HCT116 (cell line): ENCODE data around the gene CRHR2. TPM values are rescaled to one million over a fixed set of nuclear protein-coding genes. Genes with fewer than 3 reads are reported as not detected.

Experiments
- ATAC-seq: fragments of 200-7000 bp; cut with Tn5 transposase; 2 replicates; pipeline ENCODE4 v1.9.1; 2020; ENCODE audit warnings: mild to moderate bottlenecking, moderate library complexity
- BruUV-seq: library from RNA; stranded (reverse); fragments of 400-500 nt; replicated peaks from 2 replicates; lab custom pipeline; 2021; lab: Mats Ljungman, UMichigan
- CTCF ChIA-PET: fragments of 300-600 bp; sonication (Branson Sonifier 250); formaldehyde crosslinking; loops from one replicate; lab custom pipeline; 2021; ENCODE audit warnings: antibody characterized with exemption; lab: Charles Lee
- POLR2A ChIA-PET: fragments of 300-600, 350-600 bp; sonication (Branson Sonifier 250); formaldehyde crosslinking; loops from one replicate; lab custom pipeline; 2021; ENCODE audit warnings: antibody characterized with exemption; lab: Charles Lee
- RAD21 ChIA-PET, 2 experiments: fragments of 300-600 bp; sonication (Branson Sonifier 250); formaldehyde crosslinking; loops; one replicate each; lab custom pipeline; 2023; ENCODE audit warnings: low total read pairs in 2 of 2; ENCODE audit not compliant: uncharacterized antibody in 2 of 2, unreplicated experiment in 2 of 2, low non-redundant PET in 1 of 2; lab: Charles Lee
- DNase-seq: peaks from one replicate; pipeline ENCODE4 v3.0.0-alpha.2; 2010; ENCODE audit warnings: low read depth, low spot score
- H2AFZ ChIP-seq: fragments of 200-600 bp; shearing (Covaris generic), sonication (generic); 2 replicates; pipeline ENCODE4 v1.6.1; 2017; ENCODE audit warnings: low read depth, mixed run types, mixed read lengths, antibody characterized with exemption, low read length; ENCODE audit not compliant: poor library complexity, severe bottlenecking
- H3K27ac ChIP-seq: 2 replicates; pipeline ENCODE4 v1.5.1; 2012; ENCODE audit warnings: low read depth, low read length
- H3K27me3 ChIP-seq: fragments of 200-600 bp; sonication (generic); 2 replicates; pipeline ENCODE4 v1.6.1; 2016; ENCODE audit warnings: mixed run types, low read length, mixed read lengths; ENCODE audit not compliant: insufficient read depth
- H3K36me3 ChIP-seq, 2 experiments: fragments of 200-500 bp in 1 of 2; fragments of 200-600 bp in 1 of 2; sonication (Bioruptor generic) in 1 of 2; sonication (generic) in 1 of 2; 2 replicates each; pipeline versions ENCODE4 v1.5.1 to v1.6.1; 2014 to 2016; ENCODE audit warnings: low read length in 2 of 2, inconsistent platforms in 1 of 2, mixed read lengths in 1 of 2, mixed run types in 1 of 2; ENCODE audit not compliant: insufficient read depth in 2 of 2, control insufficient read depth in 1 of 2
- H3K4me1 ChIP-seq, 2 experiments: fragments of 200-600 bp in 1 of 2; sonication (generic) in 1 of 2; 2 replicates each; pipeline versions ENCODE4 v1.5.1 to v1.6.1; 2012 to 2017; ENCODE audit warnings: low read length in 2 of 2, inconsistent platforms in 1 of 2, mild to moderate bottlenecking in 1 of 2, mixed read lengths in 1 of 2, mixed run types in 1 of 2, moderate library complexity in 1 of 2; ENCODE audit not compliant: insufficient read depth in 2 of 2, control insufficient read depth in 1 of 2
- H3K4me2 ChIP-seq: fragments of 200-600 bp; sonication (generic); 2 replicates; pipeline ENCODE4 v1.6.1; 2017; ENCODE audit warnings: mixed run types, low read length, mixed read lengths
- H3K4me3 ChIP-seq, 2 experiments: fragments of 200-600 bp in 1 of 2; sonication (generic) in 1 of 2; replicated peaks in 1 of 2; 2 replicates each; pipeline ENCODE4 v1.5.1; 2011 to 2016; ENCODE audit warnings: low read length in 2 of 2, control low read depth in 1 of 2, low read depth in 1 of 2, mild to moderate bottlenecking in 1 of 2, mixed read lengths in 1 of 2, mixed run types in 1 of 2
- H3K79me2 ChIP-seq: fragments of 200-600 bp; sonication (generic); 2 replicates; pipeline ENCODE4 v1.6.1; 2017; ENCODE audit warnings: mild to moderate bottlenecking, mixed run types, low read length, moderate library complexity, mixed read lengths; ENCODE audit not compliant: insufficient read depth
- H3K9ac ChIP-seq: fragments of 200-600 bp; sonication (generic); 2 replicates; pipeline ENCODE4 v1.6.1; 2016; ENCODE audit warnings: low read length, mixed read lengths
- H3K9me2 ChIP-seq: fragments of 200-600 bp; sonication (generic), shearing (Covaris generic); 2 replicates; pipeline ENCODE4 v1.6.1; 2017; ENCODE audit warnings: mixed run types, mild to moderate bottlenecking, moderate library complexity; ENCODE audit not compliant: insufficient read depth
- H3K9me3 ChIP-seq, 2 experiments: fragments of 200-500 bp in 1 of 2; fragments of 200-600 bp in 1 of 2; sonication (Bioruptor generic) in 1 of 2; sonication (generic) in 1 of 2; 2 replicates each; pipeline ENCODE4 v1.6.1; 2014 to 2017; ENCODE audit warnings: low read length in 2 of 2, mixed read lengths in 2 of 2, inconsistent platforms in 1 of 2, low read depth in 1 of 2, mild to moderate bottlenecking in 1 of 2, mixed run types in 1 of 2, moderate library complexity in 1 of 2; ENCODE audit not compliant: control insufficient read depth in 1 of 2, insufficient read depth in 1 of 2
- H4K20me1 ChIP-seq: fragments of 200-600 bp; sonication (generic), shearing (Covaris generic); 2 replicates; pipeline ENCODE4 v1.6.1; 2017; ENCODE audit warnings: mixed run types, mild to moderate bottlenecking, moderate library complexity; ENCODE audit not compliant: insufficient read depth
- CBX3 ChIP-seq: IDR thresholded peaks from 2 replicates; pipeline ENCODE4 v1.6.1; 2012; ENCODE audit warnings: low read depth
- CTCF ChIP-seq, 3 experiments: fragments of 200-600 bp in 1 of 3; sonication (generic) in 1 of 3; IDR thresholded peaks in 2 of 3; conservative IDR thresholded peaks in 1 of 3; 2 replicates each; pipeline ENCODE4 v1.5.1; 2012 to 2017; ENCODE audit warnings: low read depth in 2 of 3, low read length in 2 of 3, antibody characterized with exemption in 1 of 3, borderline replicate concordance in 1 of 3, control low read depth in 1 of 3, mild to moderate bottlenecking in 1 of 3, mixed read lengths in 1 of 3, mixed run types in 1 of 3, moderate library complexity in 1 of 3; ENCODE audit not compliant: insufficient read depth in 1 of 3
- EGR1 ChIP-seq: IDR thresholded peaks from 2 replicates; pipeline ENCODE4 v1.6.1; 2012; ENCODE audit warnings: low read depth
- ELF1 ChIP-seq: IDR thresholded peaks from 2 replicates; pipeline ENCODE4 v1.6.1; 2012; ENCODE audit warnings: low read depth, borderline replicate concordance
- EZH2 ChIP-seq: fragments of 200-600 bp; sonication (generic); IDR thresholded peaks from 2 replicates; pipeline ENCODE4 v1.6.1; 2017; ENCODE audit warnings: antibody characterized with exemption, mixed run types
- EZH2phosphoT487 ChIP-seq: fragments of 200-600 bp; IDR thresholded peaks from 2 replicates; pipeline ENCODE4 v1.6.1; 2018; ENCODE audit warnings: antibody characterized with exemption, borderline replicate concordance
- FOSL1 ChIP-seq: IDR thresholded peaks from 2 replicates; pipeline ENCODE4 v1.6.1; 2012; ENCODE audit warnings: low read depth
- JUND ChIP-seq: IDR thresholded peaks from 2 replicates; pipeline ENCODE4 v1.6.1; 2012
- MAX ChIP-seq: IDR thresholded peaks from 2 replicates; pipeline ENCODE4 v1.6.1; 2012
- POLR2A ChIP-seq: IDR thresholded peaks from 2 replicates; pipeline ENCODE4 v1.7.0; 2011; ENCODE audit warnings: borderline replicate concordance; ENCODE audit not compliant: insufficient read depth, insufficient read length; ENCODE audit errors: extremely low read depth
- SP1 ChIP-seq: IDR thresholded peaks from 2 replicates; pipeline ENCODE4 v1.6.1; 2012; ENCODE audit warnings: low read depth
- SRF ChIP-seq: IDR thresholded peaks from 2 replicates; pipeline ENCODE4 v1.6.1; 2012; ENCODE audit warnings: low read depth
- TCF7L2 ChIP-seq: IDR thresholded peaks from 2 replicates; pipeline ENCODE4 v1.7.0; 2011; ENCODE audit warnings: borderline replicate concordance, inconsistent platforms; ENCODE audit not compliant: insufficient read depth, insufficient read length; ENCODE audit errors: extremely low read depth
- ZBTB33 ChIP-seq: IDR thresholded peaks from 2 replicates; pipeline ENCODE4 v1.6.1; 2011; ENCODE audit warnings: mild to moderate bottlenecking, low read length, moderate library complexity; ENCODE audit not compliant: insufficient replicate concordance; ENCODE audit errors: extremely low read depth
- ZFX ChIP-seq: fragments of 450-650 bp; IDR thresholded peaks from 2 replicates; pipeline ENCODE4 v1.6.1; 2017
- intact Hi-C: fragments of 100-400 bp; cut with micrococcal nuclease; formaldehyde crosslinking; loops from 2 replicates; pipeline ENCODE4 v1.10.0; 2022
- total RNA-seq: library from RNA; stranded (reverse); gene quantifications from one replicate; pipeline ENCODE4 v1.2.1, GENCODE V29; 2021; ENCODE audit not compliant: unreplicated experiment

Gene CRHR2
- total RNA-seq, 1 experiment from 2014 or later = not detected

- Histone ChIP-seq H3K79me2 (no peaks in the 10 kb centered on the region), H3K36me3 (peaks cover 0 to 2% of the 10 kb centered on the region in 2 experiments; a peak in 2 of 4 replicates), H2AFZ (no peak overlapping the region), H3K4me1 (no peaks in the 10 kb centered on the region), H3K4me2 (no peak overlapping the region), H3K9me3 (no peaks in the 10 kb centered on the region), H3K9me2 (no peaks in the 10 kb centered on the region), H3K27me3 (no peaks in the 10 kb centered on the region), H3K9ac (no peak overlapping the region), H3K4me3 (no peak overlapping the region), H3K27ac (no peak overlapping the region), H4K20me1 (no peaks in the 10 kb centered on the region; the same call in 1 of the 2 replicates)
- TF ChIP-seq MAX = no peak
- ChIA-PET CTCF (no interaction called here), RAD21 (no interaction called here), POLR2A (no interaction called here)
- intact Hi-C loops = no loop called here
- BruUV-seq = no TSS peak
- ATAC-seq (no peak), DNase-seq (no peak)
These were observed 34.5 kb downstream of the CRHR2 start for GRCh38 chr7:30647589-30648364.

- ChIA-PET RAD21 (no interaction called here), POLR2A (no interaction called here), CTCF (no interaction called here)
- Histone ChIP-seq H3K4me3 (no peak overlapping the region), H3K27me3 (no peaks in the 10 kb centered on the region), H3K79me2 (no peaks in the 10 kb centered on the region), H3K27ac (no peak overlapping the region), H3K9me3 (no peaks in the 10 kb centered on the region), H3K4me1 (no peaks in the 10 kb centered on the region), H3K4me2 (no peak overlapping the region), H2AFZ (no peak overlapping the region), H3K36me3 (peaks cover 0 to 2% of the 10 kb centered on the region in 2 experiments; a peak in 2 of 4 replicates), H3K9me2 (no peaks in the 10 kb centered on the region), H4K20me1 (no peaks in the 10 kb centered on the region; the same call in 1 of the 2 replicates), H3K9ac (no peak overlapping the region)
- BruUV-seq = no TSS peak
- no peak for ATAC-seq
- DNase-seq = no peak
- intact Hi-C loops = no loop called here
- TF ChIP-seq CTCF (IDR thresholded peaks at IDR 0.05 in 2 of 3, conservative IDR thresholded peaks at IDR 0.05 in 1 of 3; ENCODE audit: borderline replicate concordance in 1 of 3, insufficient read depth in 1 of 3, low read depth in 2 of 3, low read length in 2 of 3) (no peak), CBX3 (no peak), ZBTB33 (no peak), ELF1 (no peak), SP1 (no peak), FOSL1 (no peak), JUND (no peak), EZH2 (no peak), POLR2A (no peak), TCF7L2 (no peak), ZFX (no peak), SRF (no peak), EGR1 (no peak), EZH2phosphoT487 (no peak)
These were observed 36.1 kb downstream of the CRHR2 start for GRCh38 chr7:30646154-30646553.
